GM23338 (cell line): Measurements from ENCODE around the gene SIGLEC8.

Experiments used
- CREB1 ChIP-seq: fragments of 250-450 bp; sonication (Bioruptor Pico); IDR thresholded peaks from 2 replicates; pipeline ENCODE4 v1.5.0; 2020; ENCODE audit warnings: low read depth, mild to moderate bottlenecking, moderate library complexity
- EZH2 ChIP-seq: fragments of 200-600 bp; sonication (generic); IDR thresholded peaks from one replicate; pipeline ENCODE4 v1.8.0; 2017; ENCODE audit warnings: antibody characterized with exemption, mild to moderate bottlenecking, low read depth; ENCODE audit not compliant: unreplicated experiment
- EZH2phosphoT487 ChIP-seq: fragments of 200-600 bp; sonication (generic); IDR thresholded peaks from one replicate; pipeline ENCODE4 v1.8.1; 2018; ENCODE audit warnings: antibody characterized with exemption; ENCODE audit not compliant: unreplicated experiment
- JUNB ChIP-seq: IDR thresholded peaks from one replicate; pipeline ENCODE4 v1.6.1; 2016; ENCODE audit warnings: antibody characterized with exemption; ENCODE audit not compliant: unreplicated experiment
- POLR2AphosphoS5 ChIP-seq: IDR thresholded peaks from 2 replicates; pipeline ENCODE4 v1.6.1; 2016; ENCODE audit warnings: antibody characterized with exemption, low read depth
- STAT1 ChIP-seq: IDR thresholded peaks from one replicate; pipeline ENCODE4 v1.6.1; 2016; ENCODE audit warnings: antibody characterized with exemption; ENCODE audit not compliant: unreplicated experiment
- ZNF114 ChIP-seq: fragments of 250-450 bp; sonication (Bioruptor Pico); IDR thresholded peaks from 2 replicates; pipeline ENCODE4 v1.5.0; 2020; ENCODE audit warnings: mild to moderate bottlenecking, moderate library complexity
- ZNF331 ChIP-seq: fragments of 250-450 bp; sonication (Bioruptor Pico); IDR thresholded peaks from 2 replicates; pipeline ENCODE4 v1.5.0; 2020; ENCODE audit warnings: low read depth, mild to moderate bottlenecking, moderate library complexity
- TF ChIP-seq, protein P1 (sequence below), 2 experiments: fragments of 200-600 bp in 1 of 2; sonication (generic) in 1 of 2; conservative IDR thresholded peaks; 2 replicates each; pipeline versions ENCODE4 v1.5.1 to v1.6.1; 2016 to 2017; ENCODE audit warnings: antibody characterized with exemption in 2 of 2, low read depth in 2 of 2, mild to moderate bottlenecking in 2 of 2, moderate library complexity in 1 of 2
- TF ChIP-seq, protein P2 (sequence below): IDR thresholded peaks from one replicate; pipeline ENCODE4 v1.6.1; 2018; ENCODE audit warnings: antibody characterized with exemption; ENCODE audit not compliant: unreplicated experiment
- TF ChIP-seq, protein P3 (sequence below): IDR thresholded peaks from 2 replicates; pipeline ENCODE4 v1.6.1; 2016; ENCODE audit warnings: antibody characterized with exemption
- TF ChIP-seq, protein P4 (sequence below): fragments of 250-450 bp; sonication (Bioruptor Pico); IDR thresholded peaks from 2 replicates; pipeline ENCODE4 v1.5.0; 2020; ENCODE audit warnings: mild to moderate bottlenecking, moderate library complexity

DNA sequence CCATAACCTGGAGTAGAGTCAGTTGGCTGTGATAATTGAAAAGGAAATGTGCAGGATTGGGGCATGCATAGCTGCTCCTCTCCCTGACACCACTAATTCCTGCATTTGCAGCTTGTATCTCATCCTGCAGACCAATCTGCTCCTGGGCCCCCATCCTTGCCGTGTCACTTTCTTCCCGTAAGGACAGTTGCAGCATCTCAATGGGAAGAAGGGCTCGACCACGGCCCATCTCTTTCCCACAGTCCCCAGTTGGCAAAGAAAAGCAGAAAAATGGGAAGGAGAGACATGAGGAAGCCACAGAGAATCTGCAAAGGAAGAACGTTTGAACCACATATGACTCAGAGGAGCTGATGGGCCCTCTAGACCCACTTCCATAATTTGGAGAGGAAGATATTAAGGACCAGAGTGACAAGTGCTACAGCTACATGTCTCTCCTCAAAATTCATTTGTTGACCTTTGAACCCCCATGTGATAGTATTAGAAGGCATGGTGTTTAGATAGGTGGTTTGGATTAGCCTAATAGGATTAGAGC, 45.1 kb upstream of the SIGLEC8 start:
- TF ChIP-seq, protein P1, sequence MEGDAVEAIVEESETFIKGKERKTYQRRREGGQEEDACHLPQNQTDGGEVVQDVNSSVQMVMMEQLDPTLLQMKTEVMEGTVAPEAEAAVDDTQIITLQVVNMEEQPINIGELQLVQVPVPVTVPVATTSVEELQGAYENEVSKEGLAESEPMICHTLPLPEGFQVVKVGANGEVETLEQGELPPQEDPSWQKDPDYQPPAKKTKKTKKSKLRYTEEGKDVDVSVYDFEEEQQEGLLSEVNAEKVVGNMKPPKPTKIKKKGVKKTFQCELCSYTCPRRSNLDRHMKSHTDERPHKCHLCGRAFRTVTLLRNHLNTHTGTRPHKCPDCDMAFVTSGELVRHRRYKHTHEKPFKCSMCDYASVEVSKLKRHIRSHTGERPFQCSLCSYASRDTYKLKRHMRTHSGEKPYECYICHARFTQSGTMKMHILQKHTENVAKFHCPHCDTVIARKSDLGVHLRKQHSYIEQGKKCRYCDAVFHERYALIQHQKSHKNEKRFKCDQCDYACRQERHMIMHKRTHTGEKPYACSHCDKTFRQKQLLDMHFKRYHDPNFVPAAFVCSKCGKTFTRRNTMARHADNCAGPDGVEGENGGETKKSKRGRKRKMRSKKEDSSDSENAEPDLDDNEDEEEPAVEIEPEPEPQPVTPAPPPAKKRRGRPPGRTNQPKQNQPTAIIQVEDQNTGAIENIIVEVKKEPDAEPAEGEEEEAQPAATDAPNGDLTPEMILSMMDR (conservative IDR thresholded peaks at IDR 0.05; ENCODE audit: low read depth in 2 of 2), result no peak
- TF ChIP-seq, protein P2, sequence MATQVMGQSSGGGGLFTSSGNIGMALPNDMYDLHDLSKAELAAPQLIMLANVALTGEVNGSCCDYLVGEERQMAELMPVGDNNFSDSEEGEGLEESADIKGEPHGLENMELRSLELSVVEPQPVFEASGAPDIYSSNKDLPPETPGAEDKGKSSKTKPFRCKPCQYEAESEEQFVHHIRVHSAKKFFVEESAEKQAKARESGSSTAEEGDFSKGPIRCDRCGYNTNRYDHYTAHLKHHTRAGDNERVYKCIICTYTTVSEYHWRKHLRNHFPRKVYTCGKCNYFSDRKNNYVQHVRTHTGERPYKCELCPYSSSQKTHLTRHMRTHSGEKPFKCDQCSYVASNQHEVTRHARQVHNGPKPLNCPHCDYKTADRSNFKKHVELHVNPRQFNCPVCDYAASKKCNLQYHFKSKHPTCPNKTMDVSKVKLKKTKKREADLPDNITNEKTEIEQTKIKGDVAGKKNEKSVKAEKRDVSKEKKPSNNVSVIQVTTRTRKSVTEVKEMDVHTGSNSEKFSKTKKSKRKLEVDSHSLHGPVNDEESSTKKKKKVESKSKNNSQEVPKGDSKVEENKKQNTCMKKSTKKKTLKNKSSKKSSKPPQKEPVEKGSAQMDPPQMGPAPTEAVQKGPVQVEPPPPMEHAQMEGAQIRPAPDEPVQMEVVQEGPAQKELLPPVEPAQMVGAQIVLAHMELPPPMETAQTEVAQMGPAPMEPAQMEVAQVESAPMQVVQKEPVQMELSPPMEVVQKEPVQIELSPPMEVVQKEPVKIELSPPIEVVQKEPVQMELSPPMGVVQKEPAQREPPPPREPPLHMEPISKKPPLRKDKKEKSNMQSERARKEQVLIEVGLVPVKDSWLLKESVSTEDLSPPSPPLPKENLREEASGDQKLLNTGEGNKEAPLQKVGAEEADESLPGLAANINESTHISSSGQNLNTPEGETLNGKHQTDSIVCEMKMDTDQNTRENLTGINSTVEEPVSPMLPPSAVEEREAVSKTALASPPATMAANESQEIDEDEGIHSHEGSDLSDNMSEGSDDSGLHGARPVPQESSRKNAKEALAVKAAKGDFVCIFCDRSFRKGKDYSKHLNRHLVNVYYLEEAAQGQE, result no peak
- no peak for TF ChIP-seq EZH2phosphoT487
- TF ChIP-seq EZH2, result no peak
- TF ChIP-seq ZNF331 (CRISPR knock-in tag), result no peak
- no peak for TF ChIP-seq CREB1 (CRISPR knock-in tag)
- no peak for TF ChIP-seq JUNB
- TF ChIP-seq POLR2AphosphoS5, result no peak
- no peak for TF ChIP-seq STAT1
- TF ChIP-seq, protein P3, sequence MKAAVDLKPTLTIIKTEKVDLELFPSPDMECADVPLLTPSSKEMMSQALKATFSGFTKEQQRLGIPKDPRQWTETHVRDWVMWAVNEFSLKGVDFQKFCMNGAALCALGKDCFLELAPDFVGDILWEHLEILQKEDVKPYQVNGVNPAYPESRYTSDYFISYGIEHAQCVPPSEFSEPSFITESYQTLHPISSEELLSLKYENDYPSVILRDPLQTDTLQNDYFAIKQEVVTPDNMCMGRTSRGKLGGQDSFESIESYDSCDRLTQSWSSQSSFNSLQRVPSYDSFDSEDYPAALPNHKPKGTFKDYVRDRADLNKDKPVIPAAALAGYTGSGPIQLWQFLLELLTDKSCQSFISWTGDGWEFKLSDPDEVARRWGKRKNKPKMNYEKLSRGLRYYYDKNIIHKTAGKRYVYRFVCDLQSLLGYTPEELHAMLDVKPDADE, result no peak
- TF ChIP-seq, protein P4, sequence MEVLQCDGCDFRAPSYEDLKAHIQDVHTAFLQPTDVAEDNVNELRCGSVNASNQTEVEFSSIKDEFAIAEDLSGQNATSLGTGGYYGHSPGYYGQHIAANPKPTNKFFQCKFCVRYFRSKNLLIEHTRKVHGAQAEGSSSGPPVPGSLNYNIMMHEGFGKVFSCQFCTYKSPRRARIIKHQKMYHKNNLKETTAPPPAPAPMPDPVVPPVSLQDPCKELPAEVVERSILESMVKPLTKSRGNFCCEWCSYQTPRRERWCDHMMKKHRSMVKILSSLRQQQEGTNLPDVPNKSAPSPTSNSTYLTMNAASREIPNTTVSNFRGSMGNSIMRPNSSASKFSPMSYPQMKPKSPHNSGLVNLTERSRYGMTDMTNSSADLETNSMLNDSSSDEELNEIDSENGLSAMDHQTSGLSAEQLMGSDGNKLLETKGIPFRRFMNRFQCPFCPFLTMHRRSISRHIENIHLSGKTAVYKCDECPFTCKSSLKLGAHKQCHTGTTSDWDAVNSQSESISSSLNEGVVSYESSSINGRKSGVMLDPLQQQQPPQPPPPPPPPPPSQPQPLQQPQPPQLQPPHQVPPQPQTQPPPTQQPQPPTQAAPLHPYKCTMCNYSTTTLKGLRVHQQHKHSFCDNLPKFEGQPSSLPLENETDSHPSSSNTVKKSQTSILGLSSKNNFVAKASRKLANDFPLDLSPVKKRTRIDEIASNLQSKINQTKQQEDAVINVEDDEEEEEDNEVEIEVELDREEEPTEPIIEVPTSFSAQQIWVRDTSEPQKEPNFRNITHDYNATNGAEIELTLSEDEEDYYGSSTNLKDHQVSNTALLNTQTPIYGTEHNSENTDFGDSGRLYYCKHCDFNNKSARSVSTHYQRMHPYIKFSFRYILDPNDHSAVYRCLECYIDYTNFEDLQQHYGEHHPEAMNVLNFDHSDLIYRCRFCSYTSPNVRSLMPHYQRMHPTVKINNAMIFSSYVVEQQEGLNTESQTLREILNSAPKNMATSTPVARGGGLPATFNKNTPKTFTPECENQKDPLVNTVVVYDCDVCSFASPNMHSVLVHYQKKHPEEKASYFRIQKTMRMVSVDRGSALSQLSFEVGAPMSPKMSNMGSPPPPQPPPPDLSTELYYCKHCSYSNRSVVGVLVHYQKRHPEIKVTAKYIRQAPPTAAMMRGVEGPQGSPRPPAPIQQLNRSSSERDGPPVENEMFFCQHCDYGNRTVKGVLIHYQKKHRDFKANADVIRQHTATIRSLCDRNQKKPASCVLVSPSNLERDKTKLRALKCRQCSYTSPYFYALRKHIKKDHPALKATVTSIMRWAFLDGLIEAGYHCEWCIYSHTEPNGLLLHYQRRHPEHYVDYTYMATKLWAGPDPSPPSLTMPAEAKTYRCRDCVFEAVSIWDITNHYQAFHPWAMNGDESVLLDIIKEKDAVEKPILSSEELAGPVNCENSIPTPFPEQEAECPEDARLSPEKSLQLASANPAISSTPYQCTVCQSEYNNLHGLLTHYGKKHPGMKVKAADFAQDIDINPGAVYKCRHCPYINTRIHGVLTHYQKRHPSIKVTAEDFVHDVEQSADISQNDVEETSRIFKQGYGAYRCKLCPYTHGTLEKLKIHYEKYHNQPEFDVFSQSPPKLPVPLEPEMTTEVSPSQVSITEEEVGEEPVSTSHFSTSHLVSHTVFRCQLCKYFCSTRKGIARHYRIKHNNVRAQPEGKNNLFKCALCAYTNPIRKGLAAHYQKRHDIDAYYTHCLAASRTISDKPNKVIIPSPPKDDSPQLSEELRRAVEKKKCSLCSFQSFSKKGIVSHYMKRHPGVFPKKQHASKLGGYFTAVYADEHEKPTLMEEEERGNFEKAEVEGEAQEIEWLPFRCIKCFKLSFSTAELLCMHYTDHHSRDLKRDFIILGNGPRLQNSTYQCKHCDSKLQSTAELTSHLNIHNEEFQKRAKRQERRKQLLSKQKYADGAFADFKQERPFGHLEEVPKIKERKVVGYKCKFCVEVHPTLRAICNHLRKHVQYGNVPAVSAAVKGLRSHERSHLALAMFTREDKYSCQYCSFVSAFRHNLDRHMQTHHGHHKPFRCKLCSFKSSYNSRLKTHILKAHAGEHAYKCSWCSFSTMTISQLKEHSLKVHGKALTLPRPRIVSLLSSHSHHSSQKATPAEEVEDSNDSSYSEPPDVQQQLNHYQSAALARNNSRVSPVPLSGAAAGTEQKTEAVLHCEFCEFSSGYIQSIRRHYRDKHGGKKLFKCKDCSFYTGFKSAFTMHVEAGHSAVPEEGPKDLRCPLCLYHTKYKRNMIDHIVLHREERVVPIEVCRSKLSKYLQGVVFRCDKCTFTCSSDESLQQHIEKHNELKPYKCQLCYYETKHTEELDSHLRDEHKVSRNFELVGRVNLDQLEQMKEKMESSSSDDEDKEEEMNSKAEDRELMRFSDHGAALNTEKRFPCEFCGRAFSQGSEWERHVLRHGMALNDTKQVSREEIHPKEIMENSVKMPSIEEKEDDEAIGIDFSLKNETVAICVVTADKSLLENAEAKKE (CRISPR knock-in tag), result no peak
- TF ChIP-seq ZNF114 (CRISPR knock-in tag), result no peak
